Right lobe of liver (tissue), 4 donors: ENCODE data around the gene DPF1.

Source experiments
- CTCF ChIP-seq, 4 donors: fragments of 200-600 bp in 3 of 4; fragments of 450-650 bp in 1 of 4; IDR thresholded peaks; one replicate each; pipeline versions ENCODE4 v1.5.1 to v1.8.0; 2016 to 2022; ENCODE audit warnings: antibody characterized with exemption in 4 of 4, mild to moderate bottlenecking in 2 of 4
- POLR2A ChIP-seq: fragments of 450-650 bp; IDR thresholded peaks from one replicate; pipeline ENCODE4 v1.6.1; 2017; ENCODE audit warnings: antibody characterized with exemption, mild to moderate bottlenecking
- donor health status: DM: no; HTN: no; CAD: no.
- donor health status: DM: no; HTN: no; CAD: no.
- donor health status: DM: no; HTN: yes; CAD: no.

DNA sequence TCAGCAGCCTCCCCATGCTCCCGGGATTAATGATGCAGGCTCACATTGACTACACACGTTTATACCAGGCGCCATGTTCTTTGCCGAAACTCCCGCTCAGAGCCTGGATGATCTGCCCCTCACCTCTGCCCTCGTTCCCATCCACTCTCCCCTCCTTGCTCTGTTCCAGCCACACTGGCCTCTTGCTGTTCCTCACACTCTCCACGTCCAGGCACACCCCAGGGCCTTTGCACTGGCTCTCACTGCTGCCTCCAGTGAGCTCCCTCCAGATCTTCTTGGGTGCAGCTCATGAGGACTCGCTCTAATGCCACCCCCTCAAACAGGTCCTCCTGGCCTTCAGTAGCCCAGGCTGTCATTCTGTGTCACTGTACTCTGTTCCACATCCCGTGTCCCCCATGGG, 39.2 kb downstream of the DPF1 start:
- TF ChIP-seq POLR2A (no peak), CTCF (IDR thresholded peaks at IDR 0.05) (no peak)
